Endothelial cell (in vitro differentiated cells): ENCODE measurements around the gene TREH. TPM values are rescaled to one million over a fixed set of nuclear protein-coding genes. Genes with fewer than 3 reads are reported as not detected.

Source experiments
- DNase-seq: peaks from one replicate; pipeline ENCODE4 v3.0.0; 2021; ENCODE audit warnings: low spot score
- H3K27ac Mint-ChIP-seq: one replicate; pipeline ENCODE4 v1.8.0; 2021; ENCODE audit warnings: mixed read lengths, inconsistent platforms; ENCODE audit not compliant: unreplicated experiment
- H3K27me3 Mint-ChIP-seq: one replicate; pipeline ENCODE4 v1.8.0; 2021; ENCODE audit warnings: mild to moderate bottlenecking, moderate library complexity, mixed read lengths, inconsistent platforms; ENCODE audit not compliant: unreplicated experiment
- H3K36me3 Mint-ChIP-seq: one replicate; pipeline ENCODE4 v1.8.0; 2021; ENCODE audit warnings: mild to moderate bottlenecking, low read depth, mixed read lengths, inconsistent platforms; ENCODE audit not compliant: unreplicated experiment
- H3K4me1 Mint-ChIP-seq: one replicate; pipeline ENCODE4 v1.8.0; 2021; ENCODE audit warnings: mild to moderate bottlenecking, mixed read lengths, inconsistent platforms; ENCODE audit not compliant: unreplicated experiment
- H3K4me3 Mint-ChIP-seq: one replicate; pipeline ENCODE4 v1.8.0; 2021; ENCODE audit warnings: mild to moderate bottlenecking, mixed read lengths, inconsistent platforms; ENCODE audit not compliant: unreplicated experiment
- H3K9me3 Mint-ChIP-seq: one replicate; pipeline ENCODE4 v1.8.0; 2021; ENCODE audit warnings: mixed read lengths, inconsistent platforms; ENCODE audit not compliant: unreplicated experiment
- CTCF ChIP-seq: fragments of 200-600 bp; sonication (generic); IDR thresholded peaks from one replicate; pipeline ENCODE4 v1.5.0; 2021; ENCODE audit warnings: antibody characterized with exemption; ENCODE audit not compliant: unreplicated experiment
- total RNA-seq: library from RNA; stranded (reverse); fragmentation: NEBNext Ultra II Directional; extraction: Animal tissue kit (Norgen Biotek cat#: 25700); gene quantifications from one replicate; pipeline ENCODE4 v1.2.1, GENCODE V29; 2021; ENCODE audit not compliant: unreplicated experiment

TREH gene
- total RNA-seq, 1 donor from 2014 or later, result not detected

GRCh38 chr11:118644496-118644895 is 35.0 kb downstream of the TREH start:
- H3K27ac Mint-ChIP-seq, result no peak overlapping the region
- no peak overlapping the region for H3K4me3 Mint-ChIP-seq
- peaks cover 5% of the 10 kb centered on the region for H3K4me1 Mint-ChIP-seq
- DNase-seq, result no peak
- no peak for TF ChIP-seq CTCF
- H3K27me3 Mint-ChIP-seq, result peaks cover 4% of the 10 kb centered on the region
- H3K36me3 Mint-ChIP-seq, result peaks cover 18% of the 10 kb centered on the region
- no peaks in the 10 kb centered on the region for H3K9me3 Mint-ChIP-seq

- H3K4me3 Mint-ChIP-seq, result no peak overlapping the region
- peaks cover 5% of the 10 kb centered on the region for H3K4me1 Mint-ChIP-seq
- TF ChIP-seq CTCF, result no peak
- H3K27me3 Mint-ChIP-seq, result peaks cover 4% of the 10 kb centered on the region
- no peak overlapping the region for H3K27ac Mint-ChIP-seq
- no peaks in the 10 kb centered on the region for H3K9me3 Mint-ChIP-seq
- peaks cover 18% of the 10 kb centered on the region for H3K36me3 Mint-ChIP-seq
- no peak for DNase-seq
Measured at GRCh38 chr11:118643995-118644345, 35.5 kb downstream of the TREH start.

- Mint-ChIP-seq H3K4me1 (peaks cover 5% of the 10 kb centered on the region), H3K4me3 (no peak overlapping the region), H3K27me3 (peaks cover 6% of the 10 kb centered on the region), H3K27ac (no peak overlapping the region), H3K9me3 (no peaks in the 10 kb centered on the region), H3K36me3 (peaks cover 19% of the 10 kb centered on the region)
- DNase-seq, result no peak
- no peak for TF ChIP-seq CTCF
Measured at GRCh38 chr11:118643142-118643994, 36.1 kb downstream of the TREH start.

DNA sequence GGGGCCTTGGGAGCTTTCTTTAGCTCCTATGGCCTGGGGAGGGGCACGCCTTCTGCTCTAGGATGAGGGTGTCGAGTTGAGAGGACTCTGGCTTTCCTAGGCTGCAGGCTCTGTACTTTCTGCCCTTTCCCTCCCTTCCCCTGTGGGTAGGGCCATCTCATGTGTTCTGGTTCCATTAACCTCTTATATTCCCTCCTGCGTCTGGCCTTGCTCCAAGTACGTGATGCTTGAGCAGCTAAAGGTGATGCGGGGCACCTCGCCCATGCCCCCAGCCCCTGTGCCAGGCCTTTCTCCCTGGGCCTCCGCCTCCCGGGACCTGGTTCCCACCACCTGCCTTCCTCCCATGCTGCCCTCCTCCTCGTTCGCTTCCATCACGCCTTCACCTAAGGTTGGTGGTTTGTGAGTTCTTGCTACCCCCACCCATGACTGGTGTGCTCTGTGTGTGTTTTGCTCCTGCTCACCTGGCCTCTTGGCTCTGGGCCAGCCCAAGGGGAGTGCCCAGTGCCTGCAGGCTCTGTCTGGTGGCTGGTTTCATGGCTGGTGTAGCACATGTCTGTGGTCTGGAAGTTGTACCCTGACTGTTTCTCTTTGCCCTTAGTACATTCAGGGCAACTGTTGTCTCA is 37.9 kb downstream of the TREH start:
- Mint-ChIP-seq H3K9me3 (no peaks in the 10 kb centered on the region), H3K27me3 (peaks cover 9% of the 10 kb centered on the region), H3K36me3 (peaks cover 19% of the 10 kb centered on the region), H3K4me1 (peaks cover 7% of the 10 kb centered on the region), H3K4me3 (no peak overlapping the region), H3K27ac (peak overlapping the region; percentile 18)
- DNase-seq, result no peak
- TF ChIP-seq CTCF, result no peak
